Chondrocyte (in vitro differentiated cells): ENCODE data around the gene ZNF175. TPM values are rescaled to one million over a fixed set of nuclear protein-coding genes. Genes with fewer than 3 reads are reported as not detected.
A peak's percentile ranks its signal among the peaks of the same experiment; 100 is the strongest.

Experiments used
- DNase-seq: peaks from one replicate; pipeline ENCODE4 v3.0.0; 2021; ENCODE audit warnings: mixed read lengths, low spot score
- H3K27ac Mint-ChIP-seq: one replicate; pipeline ENCODE4 v1.8.0; 2021; ENCODE audit warnings: mild to moderate bottlenecking, moderate library complexity, mixed read lengths; ENCODE audit not compliant: unreplicated experiment
- H3K27me3 Mint-ChIP-seq: 2 replicates; pipeline ENCODE4 v1.8.0; 2021; ENCODE audit warnings: low read depth, mixed read lengths
- H3K36me3 Mint-ChIP-seq: 2 replicates; pipeline ENCODE4 v1.8.0; 2021; ENCODE audit warnings: low read depth, mixed read lengths
- H3K4me1 Mint-ChIP-seq: 2 replicates; pipeline ENCODE4 v1.8.0; 2021; ENCODE audit warnings: low read depth, mild to moderate bottlenecking, mixed read lengths
- H3K4me3 Mint-ChIP-seq: one replicate; pipeline ENCODE4 v1.8.0; 2021; ENCODE audit warnings: mild to moderate bottlenecking, moderate library complexity, mixed read lengths; ENCODE audit not compliant: unreplicated experiment
- H3K9me3 Mint-ChIP-seq: 2 replicates; pipeline ENCODE4 v1.8.0; 2021; ENCODE audit warnings: low read depth, mixed read lengths
- total RNA-seq: library from RNA; stranded (reverse); gene quantifications from 3 replicates; pipeline ENCODE4 v1.2.1, GENCODE V29; 2021
- TF ChIP-seq, protein P1 (sequence below): fragments of 200-600 bp; sonication (generic); IDR thresholded peaks from 2 replicates; pipeline ENCODE4 v1.5.0; 2021; ENCODE audit warnings: antibody characterized with exemption, mild to moderate bottlenecking, moderate library complexity

ZNF175 gene
- total RNA-seq, 1 donor from 2014 or later, result 8.9 TPM

DNA sequence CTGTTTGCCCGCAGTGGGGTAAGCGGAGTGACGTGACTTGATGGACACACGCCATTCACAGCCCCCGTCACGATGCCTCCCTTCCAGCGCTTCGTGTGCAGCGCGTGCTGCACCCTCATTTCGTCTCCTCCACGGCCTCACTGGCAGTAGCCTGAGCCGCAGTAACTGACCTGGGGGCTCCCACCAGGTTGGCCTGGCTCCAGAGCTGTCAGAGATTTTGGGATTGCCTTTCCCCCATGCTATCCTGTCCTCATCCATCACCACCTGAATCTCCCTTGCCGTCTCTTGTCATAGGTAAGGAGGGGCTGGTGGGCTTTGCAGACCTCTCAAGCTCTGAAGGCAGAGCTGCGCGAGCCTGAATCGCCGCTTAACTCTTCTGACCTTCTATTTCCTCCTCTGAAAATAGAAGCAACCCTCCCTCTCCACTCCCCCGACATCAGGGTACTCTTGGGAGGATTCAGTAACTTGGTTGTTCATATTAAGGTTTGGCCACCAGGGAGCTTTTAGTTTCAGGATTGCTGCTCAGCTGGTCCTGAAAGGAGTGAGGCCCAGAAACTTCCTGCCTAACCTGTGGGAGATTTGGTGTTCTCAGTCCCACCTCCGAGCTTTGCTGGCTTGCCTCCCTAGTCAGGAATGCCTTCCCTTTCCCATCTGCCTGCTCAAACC is 31.2 kb downstream of the ZNF175 start:
- no peak overlapping the region for H3K4me3 Mint-ChIP-seq
- H3K27me3 Mint-ChIP-seq, result no peaks in the 10 kb centered on the region
- peaks cover 12% of the 10 kb centered on the region for H3K9me3 Mint-ChIP-seq
- H3K36me3 Mint-ChIP-seq, result peaks cover 2% of the 10 kb centered on the region
- H3K4me1 Mint-ChIP-seq, result no peaks in the 10 kb centered on the region
- TF ChIP-seq, protein P1, sequence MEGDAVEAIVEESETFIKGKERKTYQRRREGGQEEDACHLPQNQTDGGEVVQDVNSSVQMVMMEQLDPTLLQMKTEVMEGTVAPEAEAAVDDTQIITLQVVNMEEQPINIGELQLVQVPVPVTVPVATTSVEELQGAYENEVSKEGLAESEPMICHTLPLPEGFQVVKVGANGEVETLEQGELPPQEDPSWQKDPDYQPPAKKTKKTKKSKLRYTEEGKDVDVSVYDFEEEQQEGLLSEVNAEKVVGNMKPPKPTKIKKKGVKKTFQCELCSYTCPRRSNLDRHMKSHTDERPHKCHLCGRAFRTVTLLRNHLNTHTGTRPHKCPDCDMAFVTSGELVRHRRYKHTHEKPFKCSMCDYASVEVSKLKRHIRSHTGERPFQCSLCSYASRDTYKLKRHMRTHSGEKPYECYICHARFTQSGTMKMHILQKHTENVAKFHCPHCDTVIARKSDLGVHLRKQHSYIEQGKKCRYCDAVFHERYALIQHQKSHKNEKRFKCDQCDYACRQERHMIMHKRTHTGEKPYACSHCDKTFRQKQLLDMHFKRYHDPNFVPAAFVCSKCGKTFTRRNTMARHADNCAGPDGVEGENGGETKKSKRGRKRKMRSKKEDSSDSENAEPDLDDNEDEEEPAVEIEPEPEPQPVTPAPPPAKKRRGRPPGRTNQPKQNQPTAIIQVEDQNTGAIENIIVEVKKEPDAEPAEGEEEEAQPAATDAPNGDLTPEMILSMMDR, result no peak
- no peak overlapping the region for H3K27ac Mint-ChIP-seq
- no peak for DNase-seq

DNA sequence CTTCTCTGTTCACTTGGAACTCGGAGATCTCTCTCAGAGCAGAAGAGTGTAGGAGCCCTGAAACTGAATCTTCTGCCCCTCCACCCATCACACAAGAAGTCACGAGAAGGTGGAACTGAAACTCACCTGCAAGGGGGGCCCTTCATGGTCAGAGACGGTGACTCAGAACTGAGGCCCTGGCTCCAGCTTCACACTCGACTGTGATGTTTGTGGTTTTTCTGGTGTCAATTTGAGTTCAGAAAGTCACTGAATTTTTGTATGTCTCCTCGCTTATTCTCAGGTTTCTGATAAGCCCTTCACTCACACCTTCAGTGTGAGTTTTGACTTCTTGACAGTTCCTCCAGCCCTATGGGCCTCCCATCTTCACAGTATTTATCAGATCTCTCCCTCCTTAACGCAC is 36.0 kb downstream of the ZNF175 start:
- Mint-ChIP-seq H3K4me3 (no peak overlapping the region), H3K4me1 (no peaks in the 10 kb centered on the region), H3K36me3 (peaks cover 2% of the 10 kb centered on the region)

DNA sequence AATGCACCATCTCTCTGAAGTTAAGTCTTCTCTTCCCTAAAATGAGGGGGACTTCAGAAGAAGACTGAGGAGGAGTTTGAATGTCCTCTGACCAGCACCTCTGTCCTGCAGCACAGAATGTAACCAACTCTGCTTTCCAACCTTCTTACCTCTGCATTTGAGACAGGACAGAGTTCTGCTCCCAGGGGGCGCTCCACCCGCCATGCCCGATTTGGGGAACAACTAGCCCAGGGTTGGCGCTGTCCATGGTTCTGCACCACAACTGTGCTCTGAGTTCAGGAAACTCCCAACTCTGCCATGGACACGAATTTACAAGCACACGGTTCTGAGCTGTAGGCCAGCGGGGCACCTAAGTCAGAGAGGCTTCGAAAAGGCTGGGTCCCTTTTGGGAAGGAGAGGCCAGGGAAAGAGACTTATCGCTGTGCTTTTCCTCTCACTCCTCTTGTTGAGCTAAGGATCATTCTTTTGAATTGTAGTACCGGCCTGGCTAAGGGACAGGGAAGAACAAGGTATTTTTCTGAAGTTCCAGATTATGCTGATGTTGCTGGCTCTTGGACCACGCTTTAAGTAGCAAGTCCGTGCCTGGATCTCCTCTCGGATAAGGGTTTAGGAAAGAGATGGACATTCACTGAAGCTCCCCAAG is 37.0 kb downstream of the ZNF175 start:
- peaks cover 4% of the 10 kb centered on the region for H3K36me3 Mint-ChIP-seq
- H3K4me1 Mint-ChIP-seq, result no peaks in the 10 kb centered on the region
- no peak for DNase-seq
- TF ChIP-seq, protein P1, result peak; percentile 73
- H3K4me3 Mint-ChIP-seq, result no peak overlapping the region
- H3K27ac Mint-ChIP-seq, result no peak overlapping the region
- peaks cover 19% of the 10 kb centered on the region for H3K9me3 Mint-ChIP-seq
- H3K27me3 Mint-ChIP-seq, result no peaks in the 10 kb centered on the region

More for the DNA sequence above, 36.0 kb downstream of the ZNF175 start:
- no peak for DNase-seq
- TF ChIP-seq, protein P1, result no peak
- H3K27ac Mint-ChIP-seq, result no peak overlapping the region
- no peaks in the 10 kb centered on the region for H3K27me3 Mint-ChIP-seq
- H3K9me3 Mint-ChIP-seq, result peaks cover 16% of the 10 kb centered on the region

DNA sequence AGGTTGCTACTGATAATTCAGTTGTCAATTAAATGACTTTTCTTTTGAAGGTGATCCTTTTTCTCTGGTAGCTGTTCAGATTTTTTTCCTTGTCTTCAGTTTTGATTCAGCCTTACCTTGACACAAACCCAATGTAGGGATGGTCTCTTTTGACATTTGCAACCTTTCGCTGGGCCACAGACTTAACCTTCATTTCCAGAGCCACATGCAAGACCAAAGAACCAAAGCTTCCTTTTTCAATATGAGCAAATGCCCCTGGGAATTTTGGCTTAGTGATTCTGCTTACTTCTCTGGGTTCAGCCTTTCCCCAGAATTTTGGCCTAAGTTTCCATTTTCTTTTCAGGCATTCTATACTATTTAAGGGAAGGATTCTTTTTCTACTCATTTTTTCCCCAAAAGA is 39.5 kb downstream of the ZNF175 start:
- Mint-ChIP-seq H3K36me3 (peaks cover 2% of the 10 kb centered on the region), H3K4me1 (no peaks in the 10 kb centered on the region), H3K4me3 (no peak overlapping the region), H3K9me3 (peaks cover 12% of the 10 kb centered on the region), H3K27me3 (no peaks in the 10 kb centered on the region), H3K27ac (no peak overlapping the region)
- TF ChIP-seq, protein P1, result no peak
- DNase-seq, result no peak

DNA sequence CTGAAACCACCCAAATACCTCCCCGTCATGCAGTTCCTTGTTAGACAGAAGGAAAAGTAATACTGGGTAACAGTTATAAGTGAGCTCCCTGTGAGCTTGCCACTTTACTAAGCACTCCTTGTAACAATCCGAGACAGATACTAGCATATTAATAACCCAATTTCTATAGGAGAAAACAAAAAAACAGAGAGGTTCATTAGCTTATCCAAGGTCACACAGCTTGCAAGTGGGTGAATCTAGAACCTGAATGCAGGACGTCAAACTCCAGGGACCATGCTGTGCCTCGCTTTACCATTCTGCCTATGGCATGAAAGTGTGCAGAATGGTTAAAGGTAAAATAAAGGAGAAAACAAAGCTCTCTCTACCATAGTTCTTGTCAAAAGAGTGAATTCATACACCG is 43.7 kb downstream of the ZNF175 start:
- no peak overlapping the region for H3K27ac Mint-ChIP-seq
- TF ChIP-seq, protein P1, result no peak
- peaks cover 8% of the 10 kb centered on the region for H3K9me3 Mint-ChIP-seq
- no peak overlapping the region for H3K4me3 Mint-ChIP-seq
- no peak for DNase-seq
- peaks cover 2% of the 10 kb centered on the region for H3K27me3 Mint-ChIP-seq
- no peaks in the 10 kb centered on the region for H3K4me1 Mint-ChIP-seq
- peaks cover 2% of the 10 kb centered on the region for H3K36me3 Mint-ChIP-seq
